HepG2 (cell line): Measurements from ENCODE around the gene NYAP1. TPM values are rescaled to one million over a fixed set of nuclear protein-coding genes. Genes with fewer than 3 reads are reported as not detected.

Experiments
- DNMT1 ChIP-seq: sonication (generic); formaldehyde crosslinking; IDR thresholded peaks from 2 replicates; pipeline ENCODE4 v1.5.1; 2020; ENCODE audit warnings: mild to moderate bottlenecking, missing genetic modification reagents
- FOSL1 ChIP-seq: sonication (generic); formaldehyde crosslinking; IDR thresholded peaks from 2 replicates; pipeline ENCODE4 v1.9.0; 2021; ENCODE audit warnings: missing genetic modification reagents, borderline replicate concordance
- KDM3A ChIP-seq: IDR thresholded peaks from 2 replicates; pipeline ENCODE4 v1.6.1; 2018; ENCODE audit warnings: low read depth, missing compliant biosample characterization
- KDM6A ChIP-seq: IDR thresholded peaks from 2 replicates; pipeline ENCODE4 v1.6.1; 2016; ENCODE audit warnings: low read depth
- NONO ChIP-seq, 2 experiments: fragments of 450-650 bp in 1 of 2; sonication (generic) in 1 of 2; formaldehyde crosslinking in 1 of 2; IDR thresholded peaks in 1 of 2; conservative IDR thresholded peaks in 1 of 2; 2 replicates each; pipeline versions ENCODE4 v1.6.1 to v1.8.0; 2017 to 2022; ENCODE audit warnings: mild to moderate bottlenecking in 1 of 2, missing genetic modification reagents in 1 of 2, moderate library complexity in 1 of 2
- NR2C2 ChIP-seq: sonication (generic); formaldehyde crosslinking; IDR thresholded peaks from 2 replicates; pipeline ENCODE4 v1.4.0; 2020; ENCODE audit warnings: missing genetic modification reagents, mild to moderate bottlenecking, moderate library complexity, borderline replicate concordance
- SIX1 ChIP-seq: sonication (generic); formaldehyde crosslinking; IDR thresholded peaks from 2 replicates; pipeline ENCODE4 v1.4.0; 2020; ENCODE audit warnings: missing genetic modification reagents, borderline replicate concordance
- SYNCRIP ChIP-seq: fragments of 200-400 bp; formaldehyde crosslinking; IDR thresholded peaks from 2 replicates; pipeline ENCODE4 v1.6.1; 2018; ENCODE audit warnings: mild to moderate bottlenecking, low read depth, low read length; ENCODE audit not compliant: insufficient read depth
- TEAD2 ChIP-seq: sonication (generic); formaldehyde crosslinking; IDR thresholded peaks from 2 replicates; pipeline ENCODE4 v1.9.0; 2021; ENCODE audit warnings: missing genetic modification reagents
- U2AF2 ChIP-seq: fragments of 200-400 bp; formaldehyde crosslinking; IDR thresholded peaks from 2 replicates; pipeline ENCODE4 v1.6.1; 2017; ENCODE audit warnings: low read depth, mild to moderate bottlenecking, low read length
- XBP1 ChIP-seq: sonication (generic); formaldehyde crosslinking; IDR thresholded peaks from 2 replicates; pipeline ENCODE4 v1.5.0; 2020; ENCODE audit warnings: missing genetic modification reagents
- ZFP36L2 ChIP-seq: sonication (generic); formaldehyde crosslinking; IDR thresholded peaks from 2 replicates; pipeline ENCODE4 v1.4.0; 2020; ENCODE audit warnings: missing genetic modification reagents
- ZNF724P ChIP-seq: sonication (generic); formaldehyde crosslinking; IDR thresholded peaks from 2 replicates; pipeline ENCODE4 v1.8.0; 2022; ENCODE audit warnings: missing genetic modification reagents, borderline replicate concordance
- ZSCAN21 ChIP-seq: sonication (generic); formaldehyde crosslinking; IDR thresholded peaks from 2 replicates; pipeline ENCODE4 v1.8.0; 2022; ENCODE audit warnings: mild to moderate bottlenecking, missing genetic modification reagents, moderate library complexity, borderline replicate concordance
- ZSCAN25 ChIP-seq: sonication (generic); formaldehyde crosslinking; IDR thresholded peaks from 2 replicates; pipeline ENCODE4 v1.8.0; 2022; ENCODE audit warnings: mild to moderate bottlenecking, missing genetic modification reagents
- ZSCAN29 ChIP-seq: sonication (generic); formaldehyde crosslinking; conservative IDR thresholded peaks from 2 replicates; pipeline ENCODE4 v1.4.0; 2020; ENCODE audit warnings: mild to moderate bottlenecking, missing genetic modification reagents
- polyA plus RNA-seq, 8 experiments: library from polyadenylated mRNA; depleted of rRNA in 3 of 8; stranded (reverse) in 7 of 8; unstranded in 1 of 8; fragments of >200 nt; fragmentation: Illumina TruSeq in 4 of 8; extraction: Trizol in 4 of 8; gene quantifications; 2 replicates each; pipeline versions ENCODE4 v1.2.1 to v1.2.3, GENCODE V29; 2011 to 2016; ENCODE audit warnings: low read depth in 4 of 8, missing spikeins in 1 of 8, mixed read lengths in 1 of 8; ENCODE audit not compliant: insufficient read depth in 1 of 8
- total RNA-seq, 5 experiments: library from RNA; depleted of rRNA; stranded (reverse); fragments of >200 nt; fragmentation: Illumina TruSeq; extraction: Trizol; gene quantifications; 2 replicates each; pipeline ENCODE4 v1.2.3, GENCODE V29; 2016; ENCODE audit warnings: low read depth in 1 of 5
- TF ChIP-seq, protein P1 (sequence below): sonication (generic); formaldehyde crosslinking; IDR thresholded peaks from 2 replicates; pipeline ENCODE4 v1.4.0; 2020; ENCODE audit warnings: missing genetic modification reagents, mild to moderate bottlenecking, borderline replicate concordance
- TF ChIP-seq, protein P2 (sequence below): sonication (generic); formaldehyde crosslinking; IDR thresholded peaks from 2 replicates; pipeline ENCODE4 v1.8.0; 2022; ENCODE audit warnings: missing genetic modification reagents, mild to moderate bottlenecking, moderate library complexity, borderline replicate concordance
- TF ChIP-seq, protein P3 (sequence below): sonication (generic); formaldehyde crosslinking; conservative IDR thresholded peaks from 2 replicates; pipeline ENCODE4 v1.4.0; 2020; ENCODE audit warnings: missing genetic modification reagents
- TF ChIP-seq, protein P4 (sequence below): sonication (generic); formaldehyde crosslinking; IDR thresholded peaks from 2 replicates; pipeline ENCODE4 v1.8.0; 2022; ENCODE audit warnings: missing genetic modification reagents, mild to moderate bottlenecking, borderline replicate concordance

Gene NYAP1
- total and polyA plus RNA-seq, 2 of the 13 experiments (the other 11 are each of a cell fraction or from before 2014, with no cell fraction given): 0.15 to 0.46 TPM

DNA sequence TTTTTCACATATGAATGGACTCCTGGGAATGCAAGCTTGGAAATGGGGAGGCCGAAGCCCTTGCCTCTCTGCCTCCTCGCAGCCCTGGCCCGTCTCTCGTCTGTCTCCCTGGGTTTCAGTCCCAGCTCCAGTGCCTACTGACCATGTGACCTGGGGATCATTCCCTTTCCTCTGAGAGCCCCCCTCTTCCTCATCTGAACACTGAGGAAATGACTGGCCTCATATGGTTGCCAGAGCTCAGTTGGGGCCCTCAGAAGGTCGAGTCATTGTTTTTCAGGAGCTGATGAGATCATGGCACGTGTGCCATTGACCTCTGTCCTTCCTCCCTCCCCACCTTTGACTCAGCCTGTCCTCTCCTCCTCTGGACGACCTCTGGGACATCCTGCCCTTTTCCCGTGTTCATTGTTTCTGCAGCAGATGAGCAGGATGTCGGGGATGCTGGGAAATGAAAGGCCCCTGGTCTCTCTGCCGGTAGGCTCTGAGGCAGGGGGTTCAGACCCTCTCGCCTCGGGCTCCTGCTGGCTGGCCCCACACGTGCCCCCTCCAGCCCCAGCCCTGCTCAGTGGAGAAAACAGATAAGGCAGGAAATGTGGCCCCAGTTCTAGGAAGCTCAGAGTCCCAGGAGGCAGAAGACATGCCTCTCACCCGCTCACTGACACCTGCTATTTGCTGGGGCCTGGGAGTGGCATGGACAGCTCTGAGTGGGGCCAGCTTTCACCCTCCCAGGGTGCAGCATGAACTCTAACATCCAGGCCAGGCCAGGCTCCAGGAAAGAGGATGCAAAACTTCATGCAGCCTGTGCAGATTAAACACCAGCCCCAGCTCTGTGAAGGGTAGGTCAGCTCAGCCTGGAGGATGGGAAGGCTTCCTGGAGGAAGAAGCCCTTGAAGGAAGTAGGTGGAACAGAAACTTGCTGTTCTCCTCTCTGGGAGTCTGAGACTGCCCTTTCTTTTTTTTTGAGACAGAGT lies 39.1 kb upstream of the NYAP1 start (continued):
- TF ChIP-seq ZSCAN29 (CRISPR knock-in tag) (peak; percentile 78; the same call in 1 of the 2 replicates), ZSCAN25 (CRISPR knock-in tag) (peak; percentile 97), TEAD2 (CRISPR knock-in tag) (no peak), SYNCRIP (no peak), ZNF724P (CRISPR knock-in tag) (peak; percentile 88; the same call in 1 of the 2 replicates), KDM3A (peak; percentile 62; the same call in 1 of the 2 replicates), XBP1 (CRISPR knock-in tag) (no peak), U2AF2 (0 out of 2 replicates have a peak, but pooled peaks have one; percentile 46), SIX1 (CRISPR knock-in tag) (peak; percentile 41; the same call in 1 of the 2 replicates), KDM6A (CRISPR knock-in tag) (peak; percentile 57; the same call in 1 of the 2 replicates), ZFP36L2 (CRISPR knock-in tag) (no peak), NR2C2 (CRISPR knock-in tag) (peak; percentile 95), NONO (IDR thresholded peaks at IDR 0.05) (no peak), NONO (CRISPR knock-in tag; conservative IDR thresholded peaks at IDR 0.05) (peak; percentile 92), FOSL1 (peak; percentile 13; the same call in 1 of the 2 replicates), DNMT1 (0 out of 2 replicates have a peak, but pooled peaks have one; percentile 61), ZSCAN21 (peak; percentile 72; the same call in 1 of the 2 replicates)
- TF ChIP-seq, protein P1, sequence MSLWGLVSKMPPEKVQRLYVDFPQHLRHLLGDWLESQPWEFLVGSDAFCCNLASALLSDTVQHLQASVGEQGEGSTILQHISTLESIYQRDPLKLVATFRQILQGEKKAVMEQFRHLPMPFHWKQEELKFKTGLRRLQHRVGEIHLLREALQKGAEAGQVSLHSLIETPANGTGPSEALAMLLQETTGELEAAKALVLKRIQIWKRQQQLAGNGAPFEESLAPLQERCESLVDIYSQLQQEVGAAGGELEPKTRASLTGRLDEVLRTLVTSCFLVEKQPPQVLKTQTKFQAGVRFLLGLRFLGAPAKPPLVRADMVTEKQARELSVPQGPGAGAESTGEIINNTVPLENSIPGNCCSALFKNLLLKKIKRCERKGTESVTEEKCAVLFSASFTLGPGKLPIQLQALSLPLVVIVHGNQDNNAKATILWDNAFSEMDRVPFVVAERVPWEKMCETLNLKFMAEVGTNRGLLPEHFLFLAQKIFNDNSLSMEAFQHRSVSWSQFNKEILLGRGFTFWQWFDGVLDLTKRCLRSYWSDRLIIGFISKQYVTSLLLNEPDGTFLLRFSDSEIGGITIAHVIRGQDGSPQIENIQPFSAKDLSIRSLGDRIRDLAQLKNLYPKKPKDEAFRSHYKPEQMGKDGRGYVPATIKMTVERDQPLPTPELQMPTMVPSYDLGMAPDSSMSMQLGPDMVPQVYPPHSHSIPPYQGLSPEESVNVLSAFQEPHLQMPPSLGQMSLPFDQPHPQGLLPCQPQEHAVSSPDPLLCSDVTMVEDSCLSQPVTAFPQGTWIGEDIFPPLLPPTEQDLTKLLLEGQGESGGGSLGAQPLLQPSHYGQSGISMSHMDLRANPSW (CRISPR knock-in tag): no peak
- TF ChIP-seq, protein P2, sequence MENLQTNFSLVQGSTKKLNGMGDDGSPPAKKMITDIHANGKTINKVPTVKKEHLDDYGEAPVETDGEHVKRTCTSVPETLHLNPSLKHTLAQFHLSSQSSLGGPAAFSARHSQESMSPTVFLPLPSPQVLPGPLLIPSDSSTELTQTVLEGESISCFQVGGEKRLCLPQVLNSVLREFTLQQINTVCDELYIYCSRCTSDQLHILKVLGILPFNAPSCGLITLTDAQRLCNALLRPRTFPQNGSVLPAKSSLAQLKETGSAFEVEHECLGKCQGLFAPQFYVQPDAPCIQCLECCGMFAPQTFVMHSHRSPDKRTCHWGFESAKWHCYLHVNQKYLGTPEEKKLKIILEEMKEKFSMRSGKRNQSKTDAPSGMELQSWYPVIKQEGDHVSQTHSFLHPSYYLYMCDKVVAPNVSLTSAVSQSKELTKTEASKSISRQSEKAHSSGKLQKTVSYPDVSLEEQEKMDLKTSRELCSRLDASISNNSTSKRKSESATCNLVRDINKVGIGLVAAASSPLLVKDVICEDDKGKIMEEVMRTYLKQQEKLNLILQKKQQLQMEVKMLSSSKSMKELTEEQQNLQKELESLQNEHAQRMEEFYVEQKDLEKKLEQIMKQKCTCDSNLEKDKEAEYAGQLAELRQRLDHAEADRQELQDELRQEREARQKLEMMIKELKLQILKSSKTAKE (CRISPR knock-in tag): peak; percentile 88
- TF ChIP-seq, protein P3, sequence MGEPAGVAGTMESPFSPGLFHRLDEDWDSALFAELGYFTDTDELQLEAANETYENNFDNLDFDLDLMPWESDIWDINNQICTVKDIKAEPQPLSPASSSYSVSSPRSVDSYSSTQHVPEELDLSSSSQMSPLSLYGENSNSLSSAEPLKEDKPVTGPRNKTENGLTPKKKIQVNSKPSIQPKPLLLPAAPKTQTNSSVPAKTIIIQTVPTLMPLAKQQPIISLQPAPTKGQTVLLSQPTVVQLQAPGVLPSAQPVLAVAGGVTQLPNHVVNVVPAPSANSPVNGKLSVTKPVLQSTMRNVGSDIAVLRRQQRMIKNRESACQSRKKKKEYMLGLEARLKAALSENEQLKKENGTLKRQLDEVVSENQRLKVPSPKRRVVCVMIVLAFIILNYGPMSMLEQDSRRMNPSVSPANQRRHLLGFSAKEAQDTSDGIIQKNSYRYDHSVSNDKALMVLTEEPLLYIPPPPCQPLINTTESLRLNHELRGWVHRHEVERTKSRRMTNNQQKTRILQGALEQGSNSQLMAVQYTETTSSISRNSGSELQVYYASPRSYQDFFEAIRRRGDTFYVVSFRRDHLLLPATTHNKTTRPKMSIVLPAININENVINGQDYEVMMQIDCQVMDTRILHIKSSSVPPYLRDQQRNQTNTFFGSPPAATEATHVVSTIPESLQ (CRISPR knock-in tag): no peak
- TF ChIP-seq, protein P4, sequence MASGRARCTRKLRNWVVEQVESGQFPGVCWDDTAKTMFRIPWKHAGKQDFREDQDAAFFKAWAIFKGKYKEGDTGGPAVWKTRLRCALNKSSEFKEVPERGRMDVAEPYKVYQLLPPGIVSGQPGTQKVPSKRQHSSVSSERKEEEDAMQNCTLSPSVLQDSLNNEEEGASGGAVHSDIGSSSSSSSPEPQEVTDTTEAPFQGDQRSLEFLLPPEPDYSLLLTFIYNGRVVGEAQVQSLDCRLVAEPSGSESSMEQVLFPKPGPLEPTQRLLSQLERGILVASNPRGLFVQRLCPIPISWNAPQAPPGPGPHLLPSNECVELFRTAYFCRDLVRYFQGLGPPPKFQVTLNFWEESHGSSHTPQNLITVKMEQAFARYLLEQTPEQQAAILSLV: no peak; the same call in 1 of the 2 replicates
